CD4-positive, alpha-beta T cell treated with Interleukin-15 for 4 hours (primary cell): Measurements from ENCODE around the gene CPNE5.

ENCODE experiments used
- DNase-seq: peaks from one replicate; pipeline ENCODE4 v3.0.0-alpha.2; 2020; ENCODE audit warnings: low spot score

The CPNE5 gene

DNA sequence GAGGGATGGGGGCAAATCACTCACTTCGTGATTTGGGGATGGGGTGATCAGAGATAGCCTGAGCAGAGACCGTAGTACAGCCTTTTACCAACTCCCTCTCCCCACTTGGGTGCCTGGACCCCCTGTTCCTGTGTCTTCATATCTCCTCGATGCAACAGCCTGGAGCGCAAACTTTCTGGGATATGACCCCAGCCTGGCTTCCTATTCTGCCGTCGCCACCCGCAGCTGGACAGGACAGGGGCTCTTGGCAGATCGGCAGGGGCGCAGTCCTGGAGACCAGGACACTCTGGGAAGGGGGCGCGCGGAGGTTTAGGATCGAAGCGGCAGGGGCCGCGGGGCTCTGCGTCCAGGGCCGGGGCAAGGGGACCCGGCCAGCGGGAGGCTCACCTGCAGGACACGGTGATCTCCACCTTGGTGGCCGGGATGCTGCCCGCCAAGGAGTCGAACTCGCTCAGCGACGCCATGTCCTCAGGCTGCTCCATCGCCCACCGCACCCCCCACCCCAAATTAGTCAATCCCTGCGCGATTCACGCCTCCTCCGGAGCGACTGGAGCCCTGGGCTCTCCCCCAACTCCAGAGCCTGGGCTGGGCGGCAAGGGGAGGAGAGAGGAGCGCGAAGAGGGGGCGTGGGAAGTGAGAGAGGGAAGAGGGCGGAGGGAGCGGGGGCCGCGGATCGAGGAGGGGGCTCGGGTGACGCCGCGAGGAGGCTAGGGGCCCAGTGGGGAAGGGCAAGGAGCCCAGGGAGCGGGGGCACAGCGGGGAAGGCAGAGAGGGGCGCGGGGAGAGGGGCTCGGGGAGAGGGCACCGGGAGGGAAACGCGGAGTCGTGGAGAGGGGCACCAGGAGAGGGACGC lies at the start of gene CPNE5:
TSS of gene CPNE5 (minus strand) at position 549 of the 853 bp plus-strand sequence. CDS start at position 482, 67 bp downstream.
- DNase-seq = no peak

DNA sequence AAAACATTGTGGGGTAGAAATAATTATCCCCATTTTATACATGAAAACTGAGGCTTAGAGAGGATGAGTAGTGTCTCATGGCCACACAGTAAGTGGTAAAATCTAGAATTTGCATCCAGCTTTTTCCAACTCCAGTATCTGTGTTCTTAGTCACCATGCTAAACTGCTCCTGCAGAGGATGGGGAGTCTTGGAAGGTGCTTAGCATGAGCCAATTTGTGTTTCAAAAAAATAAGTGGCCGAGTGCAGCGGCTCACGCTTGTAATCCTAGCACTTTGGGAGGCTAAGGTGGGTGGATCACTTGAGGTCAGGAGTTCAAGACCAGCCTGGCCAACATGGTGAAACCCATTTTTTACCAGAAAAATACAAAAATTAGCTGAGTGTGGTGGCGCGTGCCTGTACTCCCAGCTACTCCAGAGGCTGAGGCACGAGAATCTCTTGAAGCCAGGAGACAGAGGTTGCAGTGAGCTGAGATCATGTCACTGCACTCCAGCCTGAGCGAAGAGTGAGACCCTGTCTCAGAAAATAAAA lies 48.9 kb upstream of the CPNE5 start:
- no peak for DNase-seq

DNA sequence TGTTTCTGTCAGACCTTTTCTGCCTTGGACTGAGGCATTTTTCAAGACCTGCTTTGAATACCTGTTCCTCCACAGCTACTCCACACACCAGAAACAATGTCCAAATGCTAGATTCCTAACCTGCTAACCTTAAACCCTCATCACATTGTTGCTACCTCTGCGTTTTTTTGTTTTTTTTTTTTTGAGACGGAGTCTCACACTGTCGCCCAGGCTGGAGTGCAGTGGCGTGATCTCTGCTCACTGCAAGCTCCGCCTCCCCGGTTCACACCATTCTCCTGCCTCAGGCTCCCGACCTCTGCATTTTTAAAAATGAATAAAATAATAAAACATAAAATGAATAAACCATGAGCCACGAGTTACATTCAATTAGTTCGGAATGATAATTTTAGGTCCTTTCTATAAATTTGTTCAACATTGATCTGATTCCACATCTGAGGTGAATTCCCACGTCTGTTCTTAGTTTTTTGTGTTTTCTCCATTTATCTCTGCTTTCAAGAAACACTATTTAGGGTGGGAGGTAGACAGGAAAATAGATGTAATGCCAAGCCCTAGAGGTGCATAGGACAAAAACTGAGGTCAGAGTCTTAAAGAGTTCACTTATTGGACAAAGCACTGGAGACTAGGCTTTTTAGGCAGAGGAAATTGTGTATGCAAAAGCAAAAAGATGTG lies 47.8 kb upstream of the CPNE5 start:
- no peak for DNase-seq

DNA sequence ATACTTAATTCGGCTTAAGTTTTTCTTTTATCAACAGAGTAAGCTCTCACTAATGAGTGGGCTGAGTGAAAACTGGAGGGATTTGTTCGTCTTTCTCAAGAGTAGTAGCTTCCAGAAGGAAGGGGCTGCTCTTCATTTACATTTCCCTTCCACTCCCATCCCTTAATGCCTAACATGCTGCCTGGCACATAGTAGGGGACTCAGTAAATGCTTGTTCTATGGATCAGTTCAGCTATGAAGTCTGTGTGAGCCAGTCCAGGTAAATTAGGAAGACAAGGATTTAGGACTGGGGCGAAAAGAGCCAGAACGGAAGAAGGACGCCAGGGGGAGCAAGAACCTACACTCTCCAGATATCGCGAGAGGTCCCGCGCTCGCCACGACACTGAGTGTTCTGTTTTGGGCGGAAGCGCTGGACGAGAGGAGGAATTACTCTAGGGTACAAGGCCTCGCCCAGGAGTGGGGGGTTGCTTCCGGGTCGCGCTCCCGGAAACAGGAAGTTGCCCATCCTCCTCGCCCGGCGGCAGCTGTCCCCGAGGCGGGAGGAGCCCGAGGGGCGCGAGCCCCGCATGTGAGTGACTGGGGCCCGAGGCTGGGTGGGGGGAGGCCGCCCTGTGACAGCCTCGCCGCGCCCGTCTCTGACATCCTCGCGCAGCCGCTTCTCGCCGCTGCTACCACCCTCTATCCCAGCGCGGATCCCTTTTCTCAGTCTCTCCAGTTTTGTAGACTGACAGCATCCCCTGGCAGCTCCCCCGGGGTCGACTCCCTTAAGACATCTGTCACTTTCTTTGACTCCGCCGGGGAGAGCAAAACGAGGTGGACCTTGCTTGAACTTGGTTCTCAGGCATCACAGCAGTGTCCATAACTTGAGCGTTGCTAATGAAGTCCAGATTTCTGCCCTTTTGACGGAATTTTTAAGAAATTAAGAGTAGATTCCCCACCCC lies 46.5 kb upstream of the CPNE5 start, which contains the start of gene C6orf89:
TSS of gene C6orf89 (plus strand) at position 492 of the 941 bp plus-strand sequence. CDS start 13,493 bp downstream, outside the sequence.
- peak; percentile 97 for DNase-seq

DNA sequence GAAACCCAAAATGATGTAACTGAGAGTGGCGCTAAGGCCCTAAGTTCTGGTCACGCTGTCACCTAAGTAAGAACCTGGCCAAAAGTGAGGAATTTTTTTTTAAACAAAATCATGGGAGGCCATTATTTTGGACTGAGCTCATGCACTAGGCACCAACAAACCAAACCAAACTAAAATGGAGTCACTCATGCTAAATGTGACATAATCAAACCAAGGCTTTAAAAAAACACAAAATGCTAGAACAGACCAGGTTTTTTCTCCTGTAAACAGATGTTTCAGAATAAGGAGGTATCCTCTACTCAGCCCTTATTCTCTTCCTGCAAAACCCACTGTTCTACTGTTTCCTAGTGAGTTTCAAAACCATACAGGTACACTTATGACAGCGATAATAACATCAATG lies 45.4 kb upstream of the CPNE5 start:
- no peak for DNase-seq

DNA sequence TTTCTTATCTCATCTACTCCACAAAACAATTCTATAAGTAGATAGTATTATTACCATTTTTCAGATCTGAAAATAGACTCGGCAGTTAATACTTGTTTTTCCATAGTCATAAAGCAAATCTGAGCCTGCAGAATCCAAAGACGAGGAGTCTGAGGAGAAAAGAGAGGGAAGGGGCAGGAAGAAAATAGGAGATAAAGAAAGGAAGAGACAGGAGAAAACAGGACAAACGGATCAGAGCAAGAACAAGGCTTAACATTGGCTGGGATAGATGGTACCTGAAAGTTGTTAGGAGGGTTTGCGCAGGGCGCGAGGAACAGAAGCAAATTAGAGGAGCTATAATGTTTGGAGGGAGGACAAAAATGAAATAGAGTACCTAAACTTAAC lies 36.0 kb upstream of the CPNE5 start:
- no peak for DNase-seq

DNA sequence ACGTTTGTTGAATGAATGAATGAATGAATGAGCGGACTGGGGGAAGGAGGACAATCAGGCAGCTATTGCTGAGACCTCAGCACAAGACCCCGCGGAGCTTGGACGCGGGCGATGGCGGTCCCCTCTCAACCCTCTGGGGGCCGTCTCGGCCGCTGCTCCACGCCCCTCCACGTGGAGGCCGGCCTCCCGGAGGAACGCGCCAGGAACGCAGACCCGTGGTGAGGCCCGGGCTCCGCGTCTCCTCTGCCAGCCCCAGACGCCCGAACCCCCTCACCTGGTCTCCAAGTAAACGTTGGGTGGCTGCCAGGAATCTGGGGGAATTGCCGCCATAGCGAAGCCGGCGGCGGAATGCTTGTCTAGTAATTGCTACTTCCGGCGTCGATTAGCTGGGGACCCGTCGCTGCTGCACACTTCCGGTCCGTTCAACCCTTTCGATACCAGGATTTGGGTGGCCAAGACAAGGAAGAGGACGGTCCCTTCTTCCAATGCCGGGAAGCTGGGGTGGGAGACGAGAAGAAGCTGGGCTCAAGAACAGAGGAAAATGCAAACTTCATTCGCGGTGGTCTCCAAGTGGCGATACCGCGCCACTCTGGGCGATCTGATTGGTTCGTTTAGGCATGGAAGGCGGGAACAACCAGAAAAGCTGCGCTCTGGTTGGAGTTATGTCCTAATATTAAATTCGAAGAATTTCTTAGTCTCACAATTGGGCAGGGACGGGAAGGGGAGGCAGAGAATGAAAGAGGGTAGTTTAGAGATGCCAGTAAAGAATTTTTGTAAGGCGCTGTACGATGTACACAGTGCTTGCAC lies 35.4 kb upstream of the CPNE5 start, which contains the start of gene PPIL1:
TSS of gene PPIL1 (minus strand) at position 361 of the 807 bp plus-strand sequence. CDS start at position 330, 31 bp downstream.
- DNase-seq = peak; percentile 89

DNA sequence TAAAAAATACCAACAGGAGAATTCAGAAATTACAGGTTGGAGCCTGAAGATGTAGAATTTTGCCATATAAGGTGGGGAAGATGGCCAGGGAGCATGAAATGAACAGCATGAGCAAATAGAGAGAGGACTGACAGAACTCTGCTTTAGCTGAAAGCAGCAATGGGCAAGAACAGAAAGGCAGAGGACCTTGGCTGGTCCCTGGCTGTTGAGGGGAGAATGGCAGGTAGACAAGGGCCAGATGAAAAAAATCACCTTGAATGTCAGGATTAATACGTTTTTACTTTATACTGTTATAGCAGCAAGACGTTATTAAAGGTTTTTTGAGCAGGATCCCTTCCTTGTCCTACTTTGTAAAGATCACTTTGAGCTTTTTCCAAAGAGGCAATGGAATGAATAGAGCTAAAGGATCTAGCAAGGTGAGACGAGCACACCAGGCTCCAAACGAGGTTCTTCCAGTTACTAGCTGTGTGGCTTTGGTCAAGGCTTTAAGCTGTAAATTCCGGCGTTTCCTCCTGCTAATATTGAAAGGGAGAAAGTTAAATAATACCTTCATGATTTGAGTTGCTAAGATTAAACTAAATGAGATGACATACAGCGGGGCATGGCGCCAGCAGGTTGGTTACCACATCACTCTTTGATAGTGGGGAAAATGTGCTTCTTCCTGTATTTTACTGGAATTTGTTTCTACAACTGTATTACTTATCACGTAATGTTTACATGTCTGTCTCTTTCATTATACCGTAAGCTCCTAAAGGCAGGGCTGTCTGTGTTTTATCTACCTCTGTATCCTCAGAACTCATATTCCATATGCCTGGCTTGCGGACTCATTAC lies 34.6 kb upstream of the CPNE5 start:
- no peak for DNase-seq

DNA sequence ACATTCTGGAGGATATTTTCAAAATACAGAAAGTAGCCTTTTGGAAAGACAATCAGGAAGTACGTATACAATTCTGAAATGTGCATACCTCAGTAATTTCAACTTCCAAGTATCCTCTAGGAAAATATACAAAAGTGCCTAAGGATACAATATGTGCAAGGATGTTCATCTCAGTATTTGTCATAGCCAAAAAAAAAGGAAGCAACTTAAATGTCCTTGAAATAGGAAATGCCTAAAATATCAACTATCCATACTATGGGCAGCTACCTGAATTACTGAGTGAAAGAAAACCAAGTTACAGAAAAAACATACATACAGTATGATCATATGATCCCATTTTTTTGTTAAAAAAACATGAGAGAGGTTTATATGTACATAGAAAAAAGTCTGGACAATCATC lies 33.9 kb upstream of the CPNE5 start:
- no peak for DNase-seq

DNA sequence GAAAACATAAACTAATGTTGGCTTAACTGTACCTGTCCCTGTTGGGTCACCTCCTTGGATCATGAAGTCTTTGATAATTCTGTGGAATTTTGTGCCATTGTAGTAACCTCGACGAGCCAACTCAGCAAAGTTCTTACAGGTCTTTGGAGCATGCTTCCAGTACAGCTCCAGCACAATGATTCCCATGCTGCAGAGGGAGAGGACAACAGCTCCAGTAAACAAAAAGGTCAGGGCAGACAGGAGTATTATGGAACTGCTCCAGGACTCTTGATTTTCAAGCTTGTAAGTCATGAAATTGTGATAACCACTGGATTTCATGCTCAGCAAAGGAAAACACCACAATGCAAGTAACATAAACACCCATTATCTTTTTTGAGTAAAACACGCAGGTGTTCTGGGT lies 32.4 kb upstream of the CPNE5 start:
- no peak for DNase-seq

DNA sequence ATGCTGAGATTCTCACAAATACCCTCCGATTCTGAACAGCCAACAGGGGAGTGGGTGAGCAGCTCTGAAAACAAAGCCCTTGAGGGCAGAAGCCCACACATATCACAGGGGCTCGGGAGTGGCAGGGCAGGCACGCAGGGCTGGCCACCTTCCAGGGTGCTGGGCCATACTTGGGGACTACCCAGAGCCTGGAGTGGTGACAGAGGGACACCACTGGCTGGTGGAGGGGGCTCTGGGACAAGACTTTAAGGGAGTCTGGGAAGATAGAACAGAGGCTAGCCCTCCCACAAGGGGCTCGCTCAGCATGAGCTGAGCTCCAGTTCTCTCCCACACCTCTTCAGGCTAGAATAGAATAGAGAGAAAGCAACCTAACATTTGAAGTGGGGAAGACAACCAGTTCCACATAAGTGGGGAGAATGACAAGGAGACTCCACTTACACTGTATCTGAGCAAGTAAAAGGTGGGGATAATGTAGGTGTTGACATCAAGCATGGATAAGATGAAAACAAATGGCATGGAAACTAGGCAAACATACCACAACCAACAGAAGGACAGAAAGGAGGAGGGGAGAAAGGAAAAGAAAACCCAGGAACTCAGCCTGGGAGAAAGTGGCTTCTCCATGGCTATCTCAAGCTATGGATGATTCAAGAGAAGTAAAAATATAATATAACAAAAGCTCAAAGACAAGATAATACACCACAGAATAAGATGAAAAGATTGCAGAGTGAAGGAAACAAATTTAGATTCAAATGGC lies 28.4 kb upstream of the CPNE5 start:
- DNase-seq = no peak

DNA sequence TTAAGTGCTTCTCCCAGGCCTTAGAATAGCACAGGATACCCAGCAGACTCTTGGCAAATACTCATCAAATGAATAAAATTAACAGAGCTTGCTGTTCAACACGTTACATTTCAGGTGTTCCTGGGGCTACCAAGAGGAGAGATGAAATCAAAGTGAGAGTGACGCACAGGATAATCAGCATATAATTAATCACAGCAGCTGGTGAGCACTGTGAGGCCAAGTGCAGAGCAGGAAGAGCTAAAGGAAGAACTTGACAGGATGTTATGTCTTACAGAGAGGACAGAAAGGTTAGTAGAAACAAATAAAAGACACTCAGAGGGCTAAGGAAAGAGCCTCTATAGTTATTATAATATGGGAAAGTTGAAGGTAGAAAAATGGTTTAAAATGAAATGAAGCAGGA lies 26.6 kb upstream of the CPNE5 start:
- DNase-seq = no peak

DNA sequence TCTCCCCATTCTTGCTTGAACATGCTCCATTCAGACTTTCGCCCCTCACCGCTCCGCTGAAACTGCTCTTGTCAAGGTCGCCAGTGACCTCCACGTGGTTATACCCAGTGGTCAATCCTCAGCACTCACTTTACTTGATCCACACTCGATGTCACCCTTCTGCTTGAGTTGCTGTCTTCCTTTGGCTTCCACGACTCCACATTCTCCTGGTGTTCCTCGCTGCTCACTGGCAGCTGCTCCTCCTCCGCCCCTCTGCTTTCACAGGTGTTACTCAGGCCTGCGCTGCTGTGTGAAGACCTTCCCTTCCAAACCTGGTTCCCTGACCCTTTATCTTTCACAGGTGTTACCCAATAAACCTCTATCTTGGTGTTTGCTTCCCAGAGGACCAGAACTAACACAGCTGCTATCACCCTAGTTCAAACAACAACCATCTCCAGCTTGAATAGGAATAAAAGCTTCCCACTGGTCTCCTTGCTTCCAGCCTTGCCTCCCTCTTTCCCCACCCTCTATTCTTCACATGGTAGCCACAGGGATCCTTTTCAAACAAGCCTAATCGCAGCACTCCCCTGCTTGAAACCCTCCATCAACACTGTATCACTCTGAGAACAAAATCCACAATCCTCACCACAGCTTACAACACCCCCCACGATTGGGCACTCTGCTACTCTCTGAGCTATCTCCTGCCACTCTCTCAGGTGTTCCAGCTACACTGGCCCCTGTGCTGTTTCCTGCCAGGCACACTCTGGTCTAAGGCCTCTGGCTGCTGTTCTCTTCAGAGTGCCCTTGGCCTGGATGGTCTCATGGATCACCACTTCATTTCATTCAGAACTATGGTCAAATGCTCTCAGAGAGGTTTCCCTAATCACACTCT lies 24.7 kb upstream of the CPNE5 start:
- DNase-seq = no peak

DNA sequence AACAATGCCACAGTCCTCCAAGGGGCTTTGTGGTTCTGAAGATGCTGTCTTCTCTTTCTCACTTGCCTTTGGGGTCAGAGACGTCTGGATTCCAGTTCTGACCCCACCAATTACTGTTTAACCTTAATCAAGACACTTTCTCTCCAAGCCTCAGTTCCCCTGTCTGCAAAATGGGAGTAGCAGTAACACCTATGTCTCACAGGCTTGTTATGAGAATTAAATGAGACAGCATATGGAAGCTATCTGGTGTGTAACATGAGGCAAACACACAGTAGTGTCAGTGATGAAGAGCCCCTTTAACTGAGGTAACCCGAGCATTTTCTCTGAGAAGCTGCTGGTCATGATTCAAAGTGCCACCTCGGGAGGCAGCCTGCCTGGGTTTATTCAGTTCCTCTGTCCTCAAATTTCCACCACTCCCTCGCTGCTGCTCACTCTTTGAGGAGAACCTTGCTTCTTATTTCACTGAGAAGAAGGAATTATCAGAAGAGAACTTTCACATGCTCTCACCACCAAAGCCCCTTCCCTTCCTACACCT lies 23.7 kb upstream of the CPNE5 start:
- DNase-seq = no peak

DNA sequence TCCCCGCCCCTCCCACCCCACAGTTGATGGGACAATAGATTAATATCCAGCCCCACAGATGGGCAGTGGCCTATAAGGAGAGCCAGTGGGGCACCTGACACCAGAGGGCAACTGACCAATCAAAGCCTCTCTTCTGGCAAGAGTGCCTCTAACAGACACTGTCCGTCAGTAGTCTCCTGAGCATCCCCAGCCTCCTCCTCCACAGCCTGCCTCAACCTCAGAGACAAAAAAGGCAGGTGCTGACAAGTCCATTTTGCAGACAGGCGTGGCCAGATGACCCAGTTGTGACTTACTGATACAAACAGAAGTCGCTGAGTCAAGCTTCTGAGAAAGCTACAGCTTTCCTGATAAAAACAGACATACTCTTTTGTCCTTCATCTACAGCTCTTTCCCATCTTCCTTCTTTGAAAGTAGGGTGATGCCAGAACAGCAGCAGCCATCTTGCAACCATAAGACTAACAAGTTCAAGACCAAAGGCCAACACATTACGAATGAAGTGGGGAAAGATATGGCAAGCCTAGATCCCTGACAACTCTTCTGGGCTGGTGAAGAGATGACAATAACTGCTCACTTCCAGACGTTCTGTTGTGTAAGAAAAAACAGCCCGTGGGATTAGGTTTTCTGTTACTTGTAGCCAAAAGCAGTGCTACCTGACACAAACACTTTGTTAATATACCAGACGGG lies 23.1 kb upstream of the CPNE5 start:
- peak; percentile 13 for DNase-seq

DNA sequence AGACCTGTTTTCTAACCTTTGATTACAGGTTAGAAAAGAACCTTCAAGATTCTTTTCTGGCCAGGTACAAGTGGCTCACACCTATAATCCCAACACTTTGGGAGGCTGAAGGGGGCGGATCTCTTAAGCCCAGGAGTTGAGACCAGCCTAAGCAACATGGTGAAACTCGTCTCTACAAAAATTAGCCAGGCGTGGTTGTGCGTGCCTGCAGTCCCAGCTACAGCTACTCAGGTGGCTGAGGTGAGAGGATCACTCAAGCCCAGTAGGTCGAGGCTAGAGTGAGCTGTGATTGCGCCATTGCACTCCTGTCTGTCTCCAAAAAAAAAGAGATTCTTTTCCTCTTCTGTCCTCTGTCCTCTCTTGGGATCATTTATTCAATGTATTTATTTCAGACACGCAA lies 20.9 kb upstream of the CPNE5 start:
- DNase-seq = no peak

DNA sequence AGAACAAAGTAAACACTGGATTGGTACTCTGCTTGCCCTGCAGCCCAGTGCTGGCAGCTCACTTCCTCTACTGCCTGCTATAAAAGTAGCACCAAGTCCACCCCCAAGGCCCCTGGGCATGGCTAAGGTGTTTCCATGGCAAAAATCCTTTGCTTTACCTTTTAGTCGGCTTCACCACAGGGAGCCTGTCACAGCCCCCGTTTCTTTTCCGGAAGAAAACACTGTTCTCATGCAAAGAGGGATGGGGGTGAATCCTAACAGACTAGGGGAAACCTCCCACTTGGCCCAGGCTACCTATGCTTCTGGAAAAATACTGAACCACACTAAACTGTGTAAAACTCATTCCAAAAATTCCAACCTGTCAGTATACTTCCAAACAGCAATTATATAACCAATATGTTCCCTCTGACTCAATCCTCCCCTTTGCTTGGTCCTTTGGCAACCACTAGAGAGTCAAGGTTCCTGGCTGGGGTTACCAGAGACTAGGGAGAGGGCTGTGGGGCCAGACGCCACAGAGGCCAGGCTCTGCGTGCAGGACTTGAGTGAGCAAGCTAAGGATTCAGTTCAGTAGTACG lies 19.2 kb upstream of the CPNE5 start:
- no peak for DNase-seq
